Cardiac muscle cell (in vitro differentiated cells and primary cell): ENCODE results near the gene PTPRZ1. TPM values are rescaled to one million over a fixed set of nuclear protein-coding genes. Genes with fewer than 3 reads are reported as not detected.

ENCODE experiments used
- DNase-seq, 2 donors: peaks; one replicate each; pipeline versions ENCODE4 v3.0.0 to v3.0.0-alpha.2; 2010 to 2017; ENCODE audit warnings: low read depth in 1 of 2, low spot score in 1 of 2
- H3K27ac ChIP-seq: fragments of 200-600 bp; sonication (generic); 2 replicates; pipeline ENCODE4 v1.5.1; 2016
- H3K27me3 ChIP-seq: fragments of 200-600 bp; sonication (generic); 2 replicates; pipeline ENCODE4 v1.6.0; 2016; ENCODE audit warnings: control low read depth
- H3K36me3 ChIP-seq: fragments of 200-600 bp; sonication (generic); 2 replicates; pipeline ENCODE4 v1.5.1; 2016; ENCODE audit warnings: control low read depth
- H3K4me1 ChIP-seq: fragments of 200-600 bp; sonication (generic); 2 replicates; pipeline ENCODE4 v1.8.1; 2017; ENCODE audit warnings: low read depth, mild to moderate bottlenecking, mixed run types
- H3K4me3 ChIP-seq: fragments of 200-600 bp; sonication (generic); 2 replicates; pipeline ENCODE4 v1.5.1; 2016; ENCODE audit warnings: mild to moderate bottlenecking
- H3K9me3 ChIP-seq: fragments of 200-600 bp; sonication (generic); 2 replicates; pipeline ENCODE4 v1.5.1; 2017; ENCODE audit warnings: low read depth, mild to moderate bottlenecking, control low read depth
- CTCF ChIP-seq: IDR thresholded peaks from 2 replicates; pipeline ENCODE4 v1.5.1; 2012; ENCODE audit warnings: low read depth, mild to moderate bottlenecking, low read length
- polyA plus RNA-seq: library from polyadenylated mRNA; unstranded; fragments of >200 nt; fragmentation: Nextera tagmentation; extraction: Ambion mirVana; gene quantifications from 2 replicates; pipeline ENCODE4 v1.2.1, GENCODE V29; 2016
- total RNA-seq: library from RNA; depleted of rRNA; stranded (reverse); fragments of >200 nt; gene quantifications from 2 replicates; pipeline ENCODE4 v1.2.3, GENCODE V29; 2016

Gene PTPRZ1
- total and polyA plus RNA-seq, 2 experiments from 2014 or later: 0.33 to 0.57 TPM

- H3K4me1 ChIP-seq: no peaks in the 10 kb centered on the region
- no peaks in the 10 kb centered on the region for H3K27me3 ChIP-seq
- no peak overlapping the region for H3K4me3 ChIP-seq
- H3K36me3 ChIP-seq: no peaks in the 10 kb centered on the region
- no peak for TF ChIP-seq CTCF
- H3K27ac ChIP-seq: no peak overlapping the region
- DNase-seq: no peak
- no peaks in the 10 kb centered on the region for H3K9me3 ChIP-seq
Measured at GRCh38 chr7:121833991-121834390, 39.0 kb upstream of the PTPRZ1 start.

GRCh38 chr7:121837462-121837861 is 35.5 kb upstream of the PTPRZ1 start:
- H3K9me3 ChIP-seq: no peaks in the 10 kb centered on the region
- DNase-seq: no peak
- TF ChIP-seq CTCF: no peak
- H3K36me3 ChIP-seq: no peaks in the 10 kb centered on the region
- no peaks in the 10 kb centered on the region for H3K4me1 ChIP-seq
- no peak overlapping the region for H3K4me3 ChIP-seq
- no peak overlapping the region for H3K27ac ChIP-seq
- no peaks in the 10 kb centered on the region for H3K27me3 ChIP-seq

GRCh38 chr7:121847041-121847440 is 25.9 kb upstream of the PTPRZ1 start:
- TF ChIP-seq CTCF: no peak
- H3K36me3 ChIP-seq: no peaks in the 10 kb centered on the region
- H3K4me3 ChIP-seq: no peak overlapping the region
- DNase-seq: no peak
- H3K27me3 ChIP-seq: no peaks in the 10 kb centered on the region
- H3K4me1 ChIP-seq: no peaks in the 10 kb centered on the region
- H3K9me3 ChIP-seq: no peaks in the 10 kb centered on the region
- no peak overlapping the region for H3K27ac ChIP-seq

GRCh38 chr7:121853307-121853706 is 19.7 kb upstream of the PTPRZ1 start:
- Histone ChIP-seq H3K27ac (no peak overlapping the region), H3K4me3 (no peak overlapping the region), H3K36me3 (no peaks in the 10 kb centered on the region), H3K27me3 (no peaks in the 10 kb centered on the region), H3K9me3 (no peaks in the 10 kb centered on the region), H3K4me1 (no peaks in the 10 kb centered on the region)
- peak in 1 of 2 donors; percentile 18 for DNase-seq
- no peak for TF ChIP-seq CTCF

- H3K27me3 ChIP-seq: no peaks in the 10 kb centered on the region
- H3K9me3 ChIP-seq: no peaks in the 10 kb centered on the region
- no peak for DNase-seq
- H3K36me3 ChIP-seq: no peaks in the 10 kb centered on the region
- no peaks in the 10 kb centered on the region for H3K4me1 ChIP-seq
- H3K4me3 ChIP-seq: no peak overlapping the region
- TF ChIP-seq CTCF: no peak
- no peak overlapping the region for H3K27ac ChIP-seq
Measured at GRCh38 chr7:121860953-121861352, 12.0 kb upstream of the PTPRZ1 start.

- Histone ChIP-seq H3K4me3 (no peak overlapping the region), H3K9me3 (no peaks in the 10 kb centered on the region), H3K36me3 (no peaks in the 10 kb centered on the region), H3K27ac (no peak overlapping the region), H3K4me1 (no peaks in the 10 kb centered on the region), H3K27me3 (no peaks in the 10 kb centered on the region)
- TF ChIP-seq CTCF: no peak
- DNase-seq: no peak
Measured at GRCh38 chr7:121862591-121862990, 10.4 kb upstream of the PTPRZ1 start.
